Activated naive CD8-positive, alpha-beta T cell (primary cell): ENCODE data around the gene FLRT2.

Source experiments
- H3K27ac Mint-ChIP-seq: one replicate; pipeline ENCODE4 v1.8.0; 2021; ENCODE audit warnings: mixed read lengths
- H3K27me3 Mint-ChIP-seq: one replicate; pipeline ENCODE4 v1.8.0; 2021; ENCODE audit warnings: mixed read lengths
- H3K36me3 Mint-ChIP-seq: one replicate; pipeline ENCODE4 v1.8.0; 2021; ENCODE audit warnings: mixed read lengths
- H3K4me1 Mint-ChIP-seq: one replicate; pipeline ENCODE4 v1.8.0; 2021; ENCODE audit warnings: low read depth, mixed read lengths
- H3K4me3 Mint-ChIP-seq: one replicate; pipeline ENCODE4 v1.8.0; 2021; ENCODE audit warnings: mild to moderate bottlenecking, mixed read lengths
- H3K9me3 Mint-ChIP-seq: one replicate; pipeline ENCODE4 v1.8.0; 2021; ENCODE audit warnings: low read depth, mixed read lengths

FLRT2 gene

GRCh38 chr14:85566603-85567002, 36.7 kb downstream of the FLRT2 start:
- no peak overlapping the region for H3K4me3 Mint-ChIP-seq
- H3K36me3 Mint-ChIP-seq: no peaks in the 10 kb centered on the region
- H3K27ac Mint-ChIP-seq: no peak overlapping the region
- H3K27me3 Mint-ChIP-seq: no peaks in the 10 kb centered on the region
- no peaks in the 10 kb centered on the region for H3K4me1 Mint-ChIP-seq
- peaks cover 6% of the 10 kb centered on the region for H3K9me3 Mint-ChIP-seq

GRCh38 chr14:85572011-85572410, 42.1 kb downstream of the FLRT2 start:
- no peak overlapping the region for H3K27ac Mint-ChIP-seq
- H3K4me3 Mint-ChIP-seq: no peak overlapping the region
- no peaks in the 10 kb centered on the region for H3K27me3 Mint-ChIP-seq
- H3K36me3 Mint-ChIP-seq: no peaks in the 10 kb centered on the region
- H3K4me1 Mint-ChIP-seq: no peaks in the 10 kb centered on the region
- H3K9me3 Mint-ChIP-seq: no peaks in the 10 kb centered on the region

GRCh38 chr14:85572845-85573244, 42.9 kb downstream of the FLRT2 start:
- Mint-ChIP-seq H3K4me3 (no peak overlapping the region), H3K9me3 (no peaks in the 10 kb centered on the region), H3K27me3 (no peaks in the 10 kb centered on the region), H3K27ac (no peak overlapping the region), H3K4me1 (no peaks in the 10 kb centered on the region), H3K36me3 (no peaks in the 10 kb centered on the region)

GRCh38 chr14:85573406-85573805, 43.5 kb downstream of the FLRT2 start:
- Mint-ChIP-seq H3K27ac (no peak overlapping the region), H3K4me1 (no peaks in the 10 kb centered on the region), H3K27me3 (no peaks in the 10 kb centered on the region)

GRCh38 chr14:85574853-85575616, 45.1 kb downstream of the FLRT2 start:
- Mint-ChIP-seq H3K27ac (no peak overlapping the region), H3K36me3 (no peaks in the 10 kb centered on the region)

More at GRCh38 chr14:85573406-85573805, 43.5 kb downstream of the FLRT2 start:
- no peak overlapping the region for H3K4me3 Mint-ChIP-seq
- no peaks in the 10 kb centered on the region for H3K9me3 Mint-ChIP-seq
- no peaks in the 10 kb centered on the region for H3K36me3 Mint-ChIP-seq

GRCh38 chr14:85575617-85575898, 45.6 kb downstream of the FLRT2 start:
- H3K27me3 Mint-ChIP-seq: no peaks in the 10 kb centered on the region
- no peak overlapping the region for H3K4me3 Mint-ChIP-seq

More at GRCh38 chr14:85574853-85575616, 45.1 kb downstream of the FLRT2 start:
- Mint-ChIP-seq H3K27me3 (no peaks in the 10 kb centered on the region), H3K4me1 (no peaks in the 10 kb centered on the region), H3K9me3 (no peaks in the 10 kb centered on the region), H3K4me3 (no peak overlapping the region)

GRCh38 chr14:85576218-85576617, 46.3 kb downstream of the FLRT2 start:
- Mint-ChIP-seq H3K4me3 (no peak overlapping the region), H3K9me3 (no peaks in the 10 kb centered on the region), H3K27me3 (no peaks in the 10 kb centered on the region), H3K4me1 (no peaks in the 10 kb centered on the region), H3K27ac (no peak overlapping the region), H3K36me3 (no peaks in the 10 kb centered on the region)

More at GRCh38 chr14:85575617-85575898, 45.6 kb downstream of the FLRT2 start:
- no peak overlapping the region for H3K27ac Mint-ChIP-seq
- H3K4me1 Mint-ChIP-seq: no peaks in the 10 kb centered on the region
- no peaks in the 10 kb centered on the region for H3K36me3 Mint-ChIP-seq
- H3K9me3 Mint-ChIP-seq: no peaks in the 10 kb centered on the region

- Mint-ChIP-seq H3K4me3 (no peak overlapping the region), H3K9me3 (no peaks in the 10 kb centered on the region), H3K27ac (no peak overlapping the region), H3K4me1 (no peaks in the 10 kb centered on the region), H3K27me3 (no peaks in the 10 kb centered on the region), H3K36me3 (no peaks in the 10 kb centered on the region)
Observed at GRCh38 chr14:85576848-85577542, 47.1 kb downstream of the FLRT2 start.

- H3K4me1 Mint-ChIP-seq: no peaks in the 10 kb centered on the region
- no peak overlapping the region for H3K4me3 Mint-ChIP-seq
- H3K27me3 Mint-ChIP-seq: no peaks in the 10 kb centered on the region
- no peaks in the 10 kb centered on the region for H3K36me3 Mint-ChIP-seq
- H3K27ac Mint-ChIP-seq: no peak overlapping the region
- no peaks in the 10 kb centered on the region for H3K9me3 Mint-ChIP-seq
Observed at GRCh38 chr14:85577543-85578114, 47.7 kb downstream of the FLRT2 start.

GRCh38 chr14:85578357-85578756, 48.4 kb downstream of the FLRT2 start:
- Mint-ChIP-seq H3K36me3 (no peaks in the 10 kb centered on the region), H3K27me3 (no peaks in the 10 kb centered on the region), H3K9me3 (no peaks in the 10 kb centered on the region), H3K4me3 (no peak overlapping the region), H3K27ac (no peak overlapping the region), H3K4me1 (no peaks in the 10 kb centered on the region)

GRCh38 chr14:85578930-85579329, 49.0 kb downstream of the FLRT2 start:
- no peaks in the 10 kb centered on the region for H3K27me3 Mint-ChIP-seq
- no peak overlapping the region for H3K4me3 Mint-ChIP-seq
- no peaks in the 10 kb centered on the region for H3K36me3 Mint-ChIP-seq
- no peak overlapping the region for H3K27ac Mint-ChIP-seq
- no peaks in the 10 kb centered on the region for H3K4me1 Mint-ChIP-seq
- H3K9me3 Mint-ChIP-seq: no peaks in the 10 kb centered on the region

GRCh38 chr14:85579942-85580341, 50.0 kb downstream of the FLRT2 start:
- no peak overlapping the region for H3K4me3 Mint-ChIP-seq
- no peaks in the 10 kb centered on the region for H3K36me3 Mint-ChIP-seq
- H3K4me1 Mint-ChIP-seq: no peaks in the 10 kb centered on the region
- H3K27ac Mint-ChIP-seq: no peak overlapping the region
- no peaks in the 10 kb centered on the region for H3K9me3 Mint-ChIP-seq
- no peaks in the 10 kb centered on the region for H3K27me3 Mint-ChIP-seq

GRCh38 chr14:85580536-85581140, 50.7 kb downstream of the FLRT2 start:
- Mint-ChIP-seq H3K27ac (no peak overlapping the region), H3K9me3 (no peaks in the 10 kb centered on the region), H3K27me3 (no peaks in the 10 kb centered on the region)

GRCh38 chr14:85581691-85582090, 51.7 kb downstream of the FLRT2 start:
- Mint-ChIP-seq H3K27me3 (peaks cover 1% of the 10 kb centered on the region), H3K4me3 (no peak overlapping the region), H3K36me3 (no peaks in the 10 kb centered on the region), H3K9me3 (no peaks in the 10 kb centered on the region), H3K4me1 (peaks cover 2% of the 10 kb centered on the region), H3K27ac (no peak overlapping the region)

More at GRCh38 chr14:85580536-85581140, 50.7 kb downstream of the FLRT2 start:
- H3K4me3 Mint-ChIP-seq: no peak overlapping the region
- H3K4me1 Mint-ChIP-seq: no peaks in the 10 kb centered on the region
- no peaks in the 10 kb centered on the region for H3K36me3 Mint-ChIP-seq

- Mint-ChIP-seq H3K27ac (no peak overlapping the region), H3K4me3 (no peak overlapping the region), H3K36me3 (no peaks in the 10 kb centered on the region), H3K27me3 (peaks cover 2% of the 10 kb centered on the region), H3K9me3 (no peaks in the 10 kb centered on the region), H3K4me1 (peaks cover 14% of the 10 kb centered on the region)
Observed at GRCh38 chr14:85583380-85583779, 53.4 kb downstream of the FLRT2 start.
